GM12878 (cell line): ENCODE results near the gene CDH9. TPM values are rescaled to one million over a fixed set of nuclear protein-coding genes. Genes with fewer than 3 reads are reported as not detected.

Experiments
- ATAC-seq: fragments of 200-7000 bp; cut with Tn5 transposase; 3 replicates; pipeline ENCODE4 v1.9.1; 2020; ENCODE audit warnings: mild to moderate bottlenecking, moderate library complexity
- BruUV-seq: library from RNA; stranded (reverse); fragments of 400-500 nt; replicated peaks from 2 replicates; lab custom pipeline; 2021; lab: Mats Ljungman, UMichigan
- CTCF ChIA-PET: fragments of 300-600 bp; sonication (Branson Sonifier 250); formaldehyde crosslinking; extraction: SDS; loops from one replicate; lab custom pipeline; 2021; ENCODE audit warnings: inconsistent platforms; lab: Yijun Ruan, JAX
- POLR2A ChIA-PET: fragments of 350-600 bp; formaldehyde crosslinking; extraction: SDS; loops from one replicate; lab custom pipeline; 2021; ENCODE audit warnings: inconsistent platforms; lab: Charles Lee
- RAD21 ChIA-PET: fragments of 300-600 bp; sonication (Branson Sonifier 250); formaldehyde crosslinking; loops from one replicate; lab custom pipeline; 2023; ENCODE audit warnings: antibody characterized with exemption; ENCODE audit not compliant: unreplicated experiment; lab: Charles Lee
- SMC1A ChIA-PET: fragments of 300-600 bp; sonication (Branson Sonifier 250); formaldehyde crosslinking; loops from one replicate; lab custom pipeline; 2023; ENCODE audit not compliant: unreplicated experiment, uncharacterized antibody; lab: Charles Lee
- DNase-seq: peaks from one replicate; pipeline ENCODE4 v3.0.0-alpha.2; 2011; ENCODE audit warnings: low read depth, low spot score
- FAIRE-seq: peaks from 3 replicates; lab custom pipeline; 2011; peaks lifted over from hg19 to GRCh38; lab: Jason Lieb, UNC
- H2AFZ ChIP-seq: 2 replicates; pipeline ENCODE4 v1.6.0; 2011; ENCODE audit warnings: low read depth, low read length, control low read depth; ENCODE audit not compliant: control insufficient read depth
- H3K27ac ChIP-seq: 2 replicates; pipeline ENCODE4 v1.5.1; 2011; ENCODE audit warnings: control low read depth; ENCODE audit not compliant: control insufficient read depth, insufficient read depth
- H3K27me3 ChIP-seq, 2 experiments: replicated peaks in 1 of 2; 2 replicates each; pipeline versions ENCODE4 v1.6.0 to v1.6.1; 2011; ENCODE audit warnings: low read length in 1 of 2; ENCODE audit not compliant: control insufficient read depth in 2 of 2, insufficient read depth in 2 of 2
- H3K36me3 ChIP-seq, 2 experiments: 2 replicates each; pipeline ENCODE4 v1.5.1; 2011; ENCODE audit warnings: low read length in 1 of 2; ENCODE audit not compliant: control insufficient read depth in 2 of 2, insufficient read depth in 2 of 2
- H3K4me1 ChIP-seq: 2 replicates; pipeline ENCODE4 v1.6.1; 2011; ENCODE audit warnings: mild to moderate bottlenecking, low read length, moderate library complexity, mixed read lengths; ENCODE audit not compliant: control insufficient read depth, insufficient read depth
- H3K4me2 ChIP-seq: 2 replicates; pipeline ENCODE4 v1.6.0; 2011; ENCODE audit warnings: control low read depth; ENCODE audit not compliant: control insufficient read depth, insufficient read depth
- H3K4me3 ChIP-seq: fragments of 200-600 bp; sonication (generic); 2 replicates; pipeline ENCODE4 v1.5.1; 2016
- H3K79me2 ChIP-seq: 2 replicates; pipeline ENCODE4 v1.6.0; 2011; ENCODE audit warnings: low read length; ENCODE audit not compliant: control insufficient read depth, insufficient read depth
- H3K9ac ChIP-seq: 2 replicates; pipeline ENCODE4 v1.8.0; 2011; ENCODE audit warnings: low read length, control low read depth, mixed read lengths; ENCODE audit not compliant: control insufficient read depth, insufficient read depth
- H3K9me3 ChIP-seq: replicated peaks from 3 replicates; pipeline ENCODE4 v1.5.1; 2011; ENCODE audit warnings: mild to moderate bottlenecking, low read length; ENCODE audit not compliant: control insufficient read depth, insufficient read depth
- H4K20me1 ChIP-seq: 2 replicates; pipeline ENCODE4 v1.6.0; 2011; ENCODE audit not compliant: control insufficient read depth, insufficient read depth
- BHLHE40 ChIP-seq, 2 experiments: fragments of 450-650 bp in 1 of 2; IDR thresholded peaks; 2 replicates each; pipeline ENCODE4 v1.6.1; 2011 to 2017; ENCODE audit warnings: low read depth in 2 of 2, borderline replicate concordance in 1 of 2, improper control_type of control experiment in 1 of 2, low read length in 1 of 2, mild to moderate bottlenecking in 1 of 2
- CEBPZ ChIP-seq: fragments of 150-350 bp; IDR thresholded peaks from 2 replicates; pipeline ENCODE4 v1.6.1; 2016; ENCODE audit warnings: low read depth, low read length
- EP300 ChIP-seq, 2 experiments: fragments of 150-350 bp in 1 of 2; IDR thresholded peaks; 2 replicates each; pipeline ENCODE4 v1.6.1; 2011 to 2012; ENCODE audit warnings: low read depth in 2 of 2, low read length in 2 of 2, borderline replicate concordance in 1 of 2, improper control_type of control experiment in 1 of 2, inconsistent platforms in 1 of 2; ENCODE audit not compliant: control insufficient read depth in 1 of 2
- FOXM1 ChIP-seq: IDR thresholded peaks from 2 replicates; pipeline ENCODE4 v1.6.1; 2012; ENCODE audit warnings: low read depth, mild to moderate bottlenecking, inconsistent platforms, low read length, moderate library complexity
- GABPA ChIP-seq: IDR thresholded peaks from 2 replicates; pipeline ENCODE4 v1.6.1; 2014; ENCODE audit warnings: antibody characterized with exemption, low read depth, mild to moderate bottlenecking, inconsistent platforms
- MXI1 ChIP-seq: fragments of 150-350 bp; IDR thresholded peaks from 2 replicates; pipeline ENCODE4 v1.6.1; 2011; ENCODE audit warnings: low read depth, mild to moderate bottlenecking, inconsistent platforms, low read length, improper control_type of control experiment
- SREBF1 ChIP-seq: IDR thresholded peaks from 2 replicates; pipeline ENCODE4 v1.6.1; 2012; ENCODE audit warnings: mild to moderate bottlenecking, low read length
- SRF ChIP-seq, 2 experiments: IDR thresholded peaks; 2 replicates each; pipeline ENCODE4 v1.6.1; 2011; ENCODE audit warnings: low read depth in 2 of 2, low read length in 2 of 2, mild to moderate bottlenecking in 1 of 2, moderate library complexity in 1 of 2
- STAT1 ChIP-seq: fragments of 450-650 bp; conservative IDR thresholded peaks from 2 replicates; pipeline ENCODE4 v1.6.1; 2014; ENCODE audit warnings: antibody characterized with exemption, mild to moderate bottlenecking
- STAT3 ChIP-seq: IDR thresholded peaks from 2 replicates; pipeline ENCODE4 v1.6.1; 2011; ENCODE audit warnings: low read depth, low read length, improper control_type of control experiment
- WRNIP1 ChIP-seq: IDR thresholded peaks from 2 replicates; pipeline ENCODE4 v1.6.1; 2011; ENCODE audit warnings: low read depth, low read length, improper control_type of control experiment, borderline replicate concordance
- ZNF24 ChIP-seq: fragments of 450-650 bp; IDR thresholded peaks from 2 replicates; pipeline ENCODE4 v1.6.1; 2017; ENCODE audit warnings: antibody characterized with exemption, mild to moderate bottlenecking
- WGBS: methylation state at CpG from one replicate; pipeline ENCODE4 v1.1.6; 2016; ENCODE audit warnings: low lambda C conversion rate; ENCODE audit not compliant: insufficient replicate concordance, insufficient coverage; ENCODE audit errors: missing lambda C conversion rate; 5-methylcytosine and 5-hydroxymethylcytosine counted together
- in situ Hi-C: fragments of 300-500 bp; cut with MboI; formaldehyde crosslinking; loops from 9 replicates; pipeline ENCODE4 v1.14.3; 2018; ENCODE audit warnings: mixed read lengths
- intact Hi-C: fragments of 100-400 bp; cut with micrococcal nuclease; formaldehyde crosslinking; loops from one replicate; pipeline ENCODE4 v1.14.2; 2022; ENCODE audit not compliant: unreplicated experiment
- polyA plus RNA-seq, 11 experiments: library from polyadenylated mRNA; depleted of rRNA in 4 of 11; unstranded in 6 of 11; stranded (reverse) in 5 of 11; fragments of >200 nt; fragmentation: Nextera tagmentation in 4 of 11; fragmentation: Illumina TruSeq in 1 of 11; extraction: Ambion mirVana in 4 of 11; extraction: Trizol in 1 of 11; gene quantifications; 1 replicate in 1 of 11; 2 replicates in 10 of 11; pipeline versions ENCODE4 v1.2.1 to v1.2.3, GENCODE V29; 2011 to 2016; ENCODE audit warnings: inconsistent platforms in 2 of 11, missing spikeins in 2 of 11, low read depth in 1 of 11
- total RNA-seq, 4 experiments: library from RNA; depleted of rRNA in 3 of 4; stranded (reverse); fragments of >200 nt in 3 of 4; fragmentation: Illumina TruSeq in 1 of 4; extraction: Trizol in 1 of 4; gene quantifications; 2 replicates each; pipeline versions ENCODE4 v1.2.1 to v1.2.3, GENCODE V29; 2013 to 2021
- TF ChIP-seq, protein P1 (sequence below): fragments of 450-650 bp; conservative IDR thresholded peaks from 2 replicates; pipeline ENCODE4 v1.6.1; 2017; ENCODE audit warnings: mild to moderate bottlenecking, moderate library complexity
- TF ChIP-seq, protein P2 (sequence below): fragments of 450-650 bp; IDR thresholded peaks from 2 replicates; pipeline ENCODE4 v1.6.1; 2014; ENCODE audit warnings: mild to moderate bottlenecking
- TF ChIP-seq, protein P3 (sequence below): fragments of 150-350 bp; IDR thresholded peaks from 2 replicates; pipeline ENCODE4 v1.6.1; 2014; ENCODE audit warnings: mild to moderate bottlenecking, low read depth, low read length

Gene CDH9
- total and polyA plus RNA-seq, 10 of the 15 experiments (the other 5 are each of a cell fraction or from before 2014, with no cell fraction given) = not detected

- TF ChIP-seq, protein P1, sequence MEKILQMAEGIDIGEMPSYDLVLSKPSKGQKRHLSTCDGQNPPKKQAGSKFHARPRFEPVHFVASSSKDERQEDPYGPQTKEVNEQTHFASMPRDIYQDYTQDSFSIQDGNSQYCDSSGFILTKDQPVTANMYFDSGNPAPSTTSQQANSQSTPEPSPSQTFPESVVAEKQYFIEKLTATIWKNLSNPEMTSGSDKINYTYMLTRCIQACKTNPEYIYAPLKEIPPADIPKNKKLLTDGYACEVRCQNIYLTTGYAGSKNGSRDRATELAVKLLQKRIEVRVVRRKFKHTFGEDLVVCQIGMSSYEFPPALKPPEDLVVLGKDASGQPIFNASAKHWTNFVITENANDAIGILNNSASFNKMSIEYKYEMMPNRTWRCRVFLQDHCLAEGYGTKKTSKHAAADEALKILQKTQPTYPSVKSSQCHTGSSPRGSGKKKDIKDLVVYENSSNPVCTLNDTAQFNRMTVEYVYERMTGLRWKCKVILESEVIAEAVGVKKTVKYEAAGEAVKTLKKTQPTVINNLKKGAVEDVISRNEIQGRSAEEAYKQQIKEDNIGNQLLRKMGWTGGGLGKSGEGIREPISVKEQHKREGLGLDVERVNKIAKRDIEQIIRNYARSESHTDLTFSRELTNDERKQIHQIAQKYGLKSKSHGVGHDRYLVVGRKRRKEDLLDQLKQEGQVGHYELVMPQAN = no peak
- no peak for TF ChIP-seq GABPA
- no peak for TF ChIP-seq MXI1
- no peak for TF ChIP-seq EP300 (IDR thresholded peaks at IDR 0.05; ENCODE audit: borderline replicate concordance in 1 of 2, control insufficient read depth in 1 of 2, low read depth in 2 of 2, low read length in 2 of 2)
- TF ChIP-seq, protein P2, sequence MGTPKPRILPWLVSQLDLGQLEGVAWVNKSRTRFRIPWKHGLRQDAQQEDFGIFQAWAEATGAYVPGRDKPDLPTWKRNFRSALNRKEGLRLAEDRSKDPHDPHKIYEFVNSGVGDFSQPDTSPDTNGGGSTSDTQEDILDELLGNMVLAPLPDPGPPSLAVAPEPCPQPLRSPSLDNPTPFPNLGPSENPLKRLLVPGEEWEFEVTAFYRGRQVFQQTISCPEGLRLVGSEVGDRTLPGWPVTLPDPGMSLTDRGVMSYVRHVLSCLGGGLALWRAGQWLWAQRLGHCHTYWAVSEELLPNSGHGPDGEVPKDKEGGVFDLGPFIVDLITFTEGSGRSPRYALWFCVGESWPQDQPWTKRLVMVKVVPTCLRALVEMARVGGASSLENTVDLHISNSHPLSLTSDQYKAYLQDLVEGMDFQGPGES = no peak
- TF ChIP-seq STAT1 = no peak
These were observed 194.7 kb downstream of the CDH9 start (continued) for GRCh38 chr5:26843677-26844076.

- RAD21 ChIA-PET = no interaction called here
- ATAC-seq (no peak), DNase-seq (no peak), FAIRE-seq (no peak)
- Histone ChIP-seq H3K27ac (no peak overlapping the region), H3K4me2 (no peak overlapping the region), H3K9me3 (no peaks in the 10 kb centered on the region), H2AFZ (no peak overlapping the region), H3K36me3 (no peaks in the 10 kb centered on the region), H3K4me3 (no peak overlapping the region), H3K4me1 (no peaks in the 10 kb centered on the region), H3K9ac (no peak overlapping the region), H3K79me2 (no peaks in the 10 kb centered on the region), H4K20me1 (no peaks in the 10 kb centered on the region), H3K27me3 (no peaks in the 10 kb centered on the region)
- in situ Hi-C loops = no loop called here
- POLR2A ChIA-PET = no interaction called here
- intact Hi-C loops = no loop called here
- no TSS peak for BruUV-seq
- no CpG with 5 or more reads among the region's 3 CpGs for WGBS
- CTCF ChIA-PET = no interaction called here
- SMC1A ChIA-PET = interaction anchor here (0.6 kb wide), 1 partner anchor 973 kb away, joined by 3 read pairs; no protein-coding TSS in a partner anchor
- TF ChIP-seq SREBF1 (no peak), BHLHE40 (IDR thresholded peaks at IDR 0.05; ENCODE audit: borderline replicate concordance in 1 of 2, low read depth in 2 of 2, low read length in 1 of 2) (no peak), EP300 (IDR thresholded peaks at IDR 0.05; ENCODE audit: borderline replicate concordance in 1 of 2, control insufficient read depth in 1 of 2, low read depth in 2 of 2, low read length in 2 of 2) (no peak), WRNIP1 (no peak), CEBPZ (no peak), ZNF24 (no peak), FOXM1 (no peak), SRF (IDR thresholded peaks at IDR 0.05; ENCODE audit: low read depth in 2 of 2, low read length in 2 of 2) (no peak), STAT3 (no peak)
- TF ChIP-seq, protein P3, sequence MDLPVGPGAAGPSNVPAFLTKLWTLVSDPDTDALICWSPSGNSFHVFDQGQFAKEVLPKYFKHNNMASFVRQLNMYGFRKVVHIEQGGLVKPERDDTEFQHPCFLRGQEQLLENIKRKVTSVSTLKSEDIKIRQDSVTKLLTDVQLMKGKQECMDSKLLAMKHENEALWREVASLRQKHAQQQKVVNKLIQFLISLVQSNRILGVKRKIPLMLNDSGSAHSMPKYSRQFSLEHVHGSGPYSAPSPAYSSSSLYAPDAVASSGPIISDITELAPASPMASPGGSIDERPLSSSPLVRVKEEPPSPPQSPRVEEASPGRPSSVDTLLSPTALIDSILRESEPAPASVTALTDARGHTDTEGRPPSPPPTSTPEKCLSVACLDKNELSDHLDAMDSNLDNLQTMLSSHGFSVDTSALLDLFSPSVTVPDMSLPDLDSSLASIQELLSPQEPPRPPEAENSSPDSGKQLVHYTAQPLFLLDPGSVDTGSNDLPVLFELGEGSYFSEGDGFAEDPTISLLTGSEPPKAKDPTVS = no peak
These were observed 204.8 kb downstream of the CDH9 start for GRCh38 chr5:26833596-26833995.
